Neural cell (in vitro differentiated cells): ENCODE results near the gene ZNG1E. TPM values are rescaled to one million over a fixed set of nuclear protein-coding genes. Genes with fewer than 3 reads are reported as not detected.
"Not testable (repeated sequence)": the region's sequence is repeated elsewhere in the genome, so short reads cannot be mapped to it uniquely, and the experiment has no call there.

Experiments
- H2AFZ ChIP-seq: fragments of 200-600, 300-800 bp; sonication (generic), shearing (Covaris generic); 2 replicates; pipeline ENCODE4 v1.6.0; 2014; ENCODE audit warnings: low read depth, mild to moderate bottlenecking, antibody characterized with exemption, low read length, moderate library complexity
- H3F3A ChIP-seq: fragments of 200-600 bp; shearing (Covaris generic); 2 replicates; pipeline ENCODE4 v1.6.1; 2016; ENCODE audit warnings: mild to moderate bottlenecking, moderate library complexity, mixed read lengths, antibody characterized with exemption, low read length; ENCODE audit not compliant: insufficient read depth, poor library complexity, severe bottlenecking
- H3K27ac ChIP-seq: fragments of 200-600, 300-800 bp; sonication (generic), shearing (Covaris generic); 2 replicates; pipeline ENCODE4 v1.5.1; 2014; ENCODE audit warnings: mild to moderate bottlenecking, low read length, moderate library complexity
- H3K27me3 ChIP-seq: fragments of 300-800, 200-600 bp; sonication (generic), shearing (Covaris generic); 2 replicates; pipeline ENCODE4 v1.6.0; 2014; ENCODE audit warnings: mild to moderate bottlenecking, low read depth, low read length, moderate library complexity; ENCODE audit not compliant: insufficient read depth
- H3K36me3 ChIP-seq: fragments of 300-800, 200-600 bp; sonication (generic), shearing (Covaris generic); 2 replicates; pipeline ENCODE4 v1.5.1; 2014; ENCODE audit warnings: mild to moderate bottlenecking, antibody characterized with exemption, low read length, moderate library complexity; ENCODE audit not compliant: insufficient read depth
- H3K4me2 ChIP-seq: fragments of 300-800, 200-600 bp; sonication (generic), shearing (Covaris generic); 2 replicates; pipeline ENCODE4 v1.6.0; 2014; ENCODE audit warnings: mild to moderate bottlenecking, low read length
- H3K4me3 ChIP-seq: fragments of 300-800, 200-600 bp; sonication (generic), shearing (Covaris generic); 2 replicates; pipeline ENCODE4 v1.5.1; 2014; ENCODE audit warnings: mild to moderate bottlenecking, low read length, moderate library complexity
- H3K79me2 ChIP-seq: fragments of 200-600 bp; shearing (Covaris generic); replicated peaks from 2 replicates; pipeline ENCODE4 v1.6.0; 2014; ENCODE audit warnings: mild to moderate bottlenecking, low read length, moderate library complexity; ENCODE audit not compliant: insufficient read depth
- H3K9ac ChIP-seq: fragments of 300-800, 200-600 bp; sonication (generic), shearing (Covaris generic); 2 replicates; pipeline ENCODE4 v1.6.1; 2016; ENCODE audit warnings: mild to moderate bottlenecking, low read length, mixed read lengths
- H3K9me2 ChIP-seq: fragments of 200-600 bp; shearing (Covaris generic); 2 replicates; pipeline ENCODE4 v1.6.1; 2016; ENCODE audit warnings: mild to moderate bottlenecking, low read length, mixed read lengths; ENCODE audit not compliant: insufficient read depth
- H3K9me3 ChIP-seq: fragments of 200-600, 300-800 bp; sonication (generic), shearing (Covaris generic); 2 replicates; pipeline ENCODE4 v1.6.1; 2016; ENCODE audit warnings: mild to moderate bottlenecking, mixed run types, low read length, moderate library complexity, mixed read lengths
- H4K20me1 ChIP-seq: fragments of 200-600 bp; shearing (Covaris generic); 2 replicates; pipeline ENCODE4 v1.6.1; 2016; ENCODE audit warnings: mild to moderate bottlenecking, mixed run types; ENCODE audit not compliant: insufficient read depth
- POLR2AphosphoS5 ChIP-seq: IDR thresholded peaks from 2 replicates; pipeline ENCODE4 v1.6.1; 2012
- SMC3 ChIP-seq: fragments of 450-650 bp; conservative IDR thresholded peaks from 2 replicates; pipeline ENCODE4 v1.6.1; 2014; ENCODE audit warnings: antibody characterized with exemption, mild to moderate bottlenecking, moderate library complexity; ENCODE audit not compliant: poor library complexity
- polyA minus RNA-seq: library from RNA; depleted of rRNA, polyadenylated mRNA; stranded (reverse); fragments of >200 nt; gene quantifications from 2 replicates; pipeline ENCODE4 v1.2.3, GENCODE V29; 2014
- polyA plus RNA-seq: library from polyadenylated mRNA; depleted of rRNA; stranded (reverse); fragments of >200 nt; gene quantifications from 2 replicates; pipeline ENCODE4 v1.2.3, GENCODE V29; 2014
- TF ChIP-seq, protein P1 (sequence below): fragments of 450-650 bp; IDR thresholded peaks from 2 replicates; pipeline ENCODE4 v1.5.1; 2014; ENCODE audit warnings: antibody characterized with exemption, mild to moderate bottlenecking, moderate library complexity; ENCODE audit not compliant: poor library complexity, severe bottlenecking

Gene ZNG1E
- polyA plus RNA-seq (72.6 and 80.3 TPM in 2 replicates), polyA minus RNA-seq (52.6 and 69.2 TPM in 2 replicates)

GRCh38 chr9:65675589-65676021 lies at the start of gene ZNG1E:
TSS of gene ZNG1E (plus strand) at chr9:65675928. CDS start at chr9:65675977, 49 bp downstream.
- H3K9me2 ChIP-seq, H3K79me2 ChIP-seq, H4K20me1 ChIP-seq, H2AFZ ChIP-seq, H3K27ac ChIP-seq, H3K27me3 ChIP-seq, H3K4me2 ChIP-seq, H3K9me3 ChIP-seq, H3K9ac ChIP-seq, H3K36me3 ChIP-seq, H3F3A ChIP-seq: not testable (repeated sequence)
- peak within 1 kb of the TSS; percentile 58 for H3K4me3 ChIP-seq
- TF ChIP-seq POLR2AphosphoS5: peak; percentile 61

- H3K36me3 ChIP-seq, H2AFZ ChIP-seq, H4K20me1 ChIP-seq, H3K9me2 ChIP-seq, H3F3A ChIP-seq, H3K4me3 ChIP-seq, H3K27ac ChIP-seq, H3K9me3 ChIP-seq, H3K79me2 ChIP-seq, H3K4me2 ChIP-seq, H3K27me3 ChIP-seq, H3K9ac ChIP-seq: not testable (repeated sequence)
Observed at GRCh38 chr9:65673579-65673978, 2.1 kb upstream of the ZNG1E start.

GRCh38 chr9:65675018-65675417 lies 710 bp upstream of the ZNG1E start:
- not testable (repeated sequence) for H3K4me3 ChIP-seq, H2AFZ ChIP-seq, H3F3A ChIP-seq, H3K79me2 ChIP-seq, H3K4me2 ChIP-seq, H3K27ac ChIP-seq, H3K36me3 ChIP-seq, H3K9me3 ChIP-seq, H3K9me2 ChIP-seq, H4K20me1 ChIP-seq, H3K27me3 ChIP-seq, H3K9ac ChIP-seq

- not testable (repeated sequence) for H2AFZ ChIP-seq, H3K36me3 ChIP-seq, H3K4me2 ChIP-seq, H3K27me3 ChIP-seq, H4K20me1 ChIP-seq, H3K9ac ChIP-seq, H3K27ac ChIP-seq, H3K4me3 ChIP-seq, H3K9me3 ChIP-seq, H3K79me2 ChIP-seq, H3K9me2 ChIP-seq, H3F3A ChIP-seq
Observed at GRCh38 chr9:65676389-65676788, 661 bp downstream of the ZNG1E start.

DNA sequence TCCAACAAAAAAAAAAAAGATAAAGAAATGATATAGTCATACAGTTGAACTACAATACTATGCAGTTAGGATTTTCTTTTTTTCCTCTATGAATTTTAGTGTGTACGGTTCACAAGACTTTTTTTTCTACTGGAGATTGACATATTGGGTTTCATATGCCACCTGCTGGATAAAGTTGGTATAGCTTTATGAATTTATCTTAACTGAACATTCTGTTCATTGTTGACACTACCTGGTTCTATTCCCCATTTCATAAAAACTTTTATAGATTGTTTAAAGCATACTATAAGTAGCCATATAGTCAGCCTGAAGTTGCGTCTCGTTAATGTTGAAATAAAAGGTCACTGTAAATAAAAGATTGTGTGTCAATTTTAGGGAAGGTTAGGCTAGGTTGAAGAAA lies 2.8 kb downstream of the ZNG1E start:
- not testable (repeated sequence) for H3K79me2 ChIP-seq, H4K20me1 ChIP-seq, H3K9me2 ChIP-seq, H3K9me3 ChIP-seq, H3K9ac ChIP-seq, H3K4me3 ChIP-seq, H3K27me3 ChIP-seq, H3K27ac ChIP-seq, H2AFZ ChIP-seq, H3F3A ChIP-seq, H3K36me3 ChIP-seq, H3K4me2 ChIP-seq
- TF ChIP-seq SMC3: peak; percentile 47
- TF ChIP-seq, protein P1, sequence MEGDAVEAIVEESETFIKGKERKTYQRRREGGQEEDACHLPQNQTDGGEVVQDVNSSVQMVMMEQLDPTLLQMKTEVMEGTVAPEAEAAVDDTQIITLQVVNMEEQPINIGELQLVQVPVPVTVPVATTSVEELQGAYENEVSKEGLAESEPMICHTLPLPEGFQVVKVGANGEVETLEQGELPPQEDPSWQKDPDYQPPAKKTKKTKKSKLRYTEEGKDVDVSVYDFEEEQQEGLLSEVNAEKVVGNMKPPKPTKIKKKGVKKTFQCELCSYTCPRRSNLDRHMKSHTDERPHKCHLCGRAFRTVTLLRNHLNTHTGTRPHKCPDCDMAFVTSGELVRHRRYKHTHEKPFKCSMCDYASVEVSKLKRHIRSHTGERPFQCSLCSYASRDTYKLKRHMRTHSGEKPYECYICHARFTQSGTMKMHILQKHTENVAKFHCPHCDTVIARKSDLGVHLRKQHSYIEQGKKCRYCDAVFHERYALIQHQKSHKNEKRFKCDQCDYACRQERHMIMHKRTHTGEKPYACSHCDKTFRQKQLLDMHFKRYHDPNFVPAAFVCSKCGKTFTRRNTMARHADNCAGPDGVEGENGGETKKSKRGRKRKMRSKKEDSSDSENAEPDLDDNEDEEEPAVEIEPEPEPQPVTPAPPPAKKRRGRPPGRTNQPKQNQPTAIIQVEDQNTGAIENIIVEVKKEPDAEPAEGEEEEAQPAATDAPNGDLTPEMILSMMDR: peak; percentile 45

- not testable (repeated sequence) for H3K27ac ChIP-seq, H3K9ac ChIP-seq, H4K20me1 ChIP-seq, H3K4me2 ChIP-seq, H3K79me2 ChIP-seq, H2AFZ ChIP-seq, H3K9me3 ChIP-seq, H3K9me2 ChIP-seq, H3K27me3 ChIP-seq, H3K36me3 ChIP-seq, H3K4me3 ChIP-seq, H3F3A ChIP-seq
Observed at GRCh38 chr9:65703550-65703949, 27.8 kb downstream of the ZNG1E start.

DNA sequence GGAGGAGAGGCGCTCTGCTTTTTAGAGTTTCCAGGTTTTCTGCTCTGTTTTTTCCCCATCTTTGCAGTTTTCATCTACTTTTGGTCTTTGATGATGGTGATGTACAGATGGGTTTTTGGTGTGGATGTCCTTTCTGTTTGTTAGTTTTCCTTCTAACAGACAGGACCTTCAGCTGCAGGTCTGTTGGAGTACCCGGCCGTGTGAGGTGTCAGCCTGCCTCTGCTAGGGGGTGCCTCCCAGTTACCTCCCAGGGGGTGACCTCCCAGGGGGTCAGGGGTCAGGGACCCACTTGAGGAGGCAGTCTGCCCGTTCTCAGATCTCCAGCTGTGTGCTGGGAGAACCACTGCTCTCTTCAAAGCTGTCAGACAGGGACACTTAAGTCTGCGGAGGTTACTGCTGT lies 38.7 kb downstream of the ZNG1E start:
- H3K36me3 ChIP-seq, H3K4me2 ChIP-seq, H3K9ac ChIP-seq: not testable (repeated sequence)

More for the DNA sequence above, 38.7 kb downstream of the ZNG1E start:
- not testable (repeated sequence) for H3K9me3 ChIP-seq, H4K20me1 ChIP-seq, H3K27ac ChIP-seq, H2AFZ ChIP-seq, H3K9me2 ChIP-seq, H3K4me3 ChIP-seq, H3F3A ChIP-seq, H3K79me2 ChIP-seq, H3K27me3 ChIP-seq
